NCI-H774 (cell line): ENCODE results near the gene REG1B.
"Not testable (repeated sequence)": the region's sequence is repeated elsewhere in the genome, so short reads cannot be mapped to it uniquely, and the experiment has no call there.

Experiments
- DNase-seq: peaks from one replicate; lab custom pipeline; 2025; lab: John Stamatoyannopoulos, UW

REG1B gene

GRCh38 chr2:79084495-79085135 is 3.2 kb downstream of the REG1B start:
- DNase-seq = no peak

- no peak for DNase-seq
Measured at GRCh38 chr2:79083597-79084251, 4.1 kb downstream of the REG1B start.

GRCh38 chr2:79082987-79083386 is 4.8 kb downstream of the REG1B start:
- no peak for DNase-seq

- no peak for DNase-seq
Measured at GRCh38 chr2:79071078-79071477, 16.7 kb downstream of the REG1B start.

- DNase-seq = no peak
Measured at GRCh38 chr2:79065201-79065600, 22.6 kb downstream of the REG1B start.

GRCh38 chr2:79054769-79055168 is 33.0 kb downstream of the REG1B start:
- not testable (repeated sequence) for DNase-seq

- not testable (repeated sequence) for DNase-seq
Measured at GRCh38 chr2:79053486-79053885, 34.3 kb downstream of the REG1B start.

GRCh38 chr2:79041032-79041448 is 46.8 kb downstream of the REG1B start:
- DNase-seq = no peak

GRCh38 chr2:79039944-79040343 is 47.8 kb downstream of the REG1B start:
- no peak for DNase-seq
